ENCODE data around the gene CCNY. TPM values are rescaled to one million over a fixed set of nuclear protein-coding genes. Genes with fewer than 3 reads are reported as not detected.

CCNY gene
- total RNA-seq, 3 donors from 2014 or later, result 48.6 to 64.4 (median 51.5) TPM

DNA sequence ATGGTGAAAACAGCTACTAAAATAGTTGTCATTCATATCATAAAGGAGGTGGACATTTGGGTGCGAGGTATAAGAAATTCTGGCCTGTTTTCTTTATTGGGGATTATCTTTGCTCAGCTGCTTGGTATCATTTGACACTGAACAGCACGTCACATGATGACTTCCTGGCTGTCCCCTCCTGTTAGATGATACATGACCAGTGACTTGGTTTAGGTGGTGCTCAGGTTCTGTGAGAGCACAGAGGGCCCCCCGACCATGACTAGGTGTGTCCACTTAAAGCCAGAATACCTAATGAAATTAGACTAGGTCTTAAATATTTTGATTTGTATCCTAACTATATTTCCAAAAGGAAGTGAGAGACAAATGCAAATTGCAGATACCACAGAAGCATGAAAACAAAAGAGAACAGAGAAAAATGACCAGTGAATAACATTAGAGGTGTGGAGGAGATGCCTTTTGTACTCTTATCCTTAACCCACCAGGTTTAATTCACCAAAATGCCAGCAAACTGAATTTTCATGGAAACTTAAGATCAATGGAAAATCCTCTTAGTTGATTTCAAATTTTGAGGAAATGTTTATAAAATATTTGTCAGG, 218.2 kb downstream of the CCNY start:
- H3K9me3 ChIP-seq, result no peaks in the 10 kb centered on the region
- no peak for TF ChIP-seq CTCF (IDR thresholded peaks at IDR 0.05)
- H3K4me3 ChIP-seq, result no peak overlapping the region
- H3K36me3 ChIP-seq (ENCODE audit: low read depth), result no peaks in the 10 kb centered on the region
- DNase-seq (no peak), ATAC-seq (no peak)
- H3K4me1 ChIP-seq (ENCODE audit: low read depth), result no peaks in the 10 kb centered on the region
- intact Hi-C loops (cut with DNase I, micrococcal nuclease), result no loop called here

DNA sequence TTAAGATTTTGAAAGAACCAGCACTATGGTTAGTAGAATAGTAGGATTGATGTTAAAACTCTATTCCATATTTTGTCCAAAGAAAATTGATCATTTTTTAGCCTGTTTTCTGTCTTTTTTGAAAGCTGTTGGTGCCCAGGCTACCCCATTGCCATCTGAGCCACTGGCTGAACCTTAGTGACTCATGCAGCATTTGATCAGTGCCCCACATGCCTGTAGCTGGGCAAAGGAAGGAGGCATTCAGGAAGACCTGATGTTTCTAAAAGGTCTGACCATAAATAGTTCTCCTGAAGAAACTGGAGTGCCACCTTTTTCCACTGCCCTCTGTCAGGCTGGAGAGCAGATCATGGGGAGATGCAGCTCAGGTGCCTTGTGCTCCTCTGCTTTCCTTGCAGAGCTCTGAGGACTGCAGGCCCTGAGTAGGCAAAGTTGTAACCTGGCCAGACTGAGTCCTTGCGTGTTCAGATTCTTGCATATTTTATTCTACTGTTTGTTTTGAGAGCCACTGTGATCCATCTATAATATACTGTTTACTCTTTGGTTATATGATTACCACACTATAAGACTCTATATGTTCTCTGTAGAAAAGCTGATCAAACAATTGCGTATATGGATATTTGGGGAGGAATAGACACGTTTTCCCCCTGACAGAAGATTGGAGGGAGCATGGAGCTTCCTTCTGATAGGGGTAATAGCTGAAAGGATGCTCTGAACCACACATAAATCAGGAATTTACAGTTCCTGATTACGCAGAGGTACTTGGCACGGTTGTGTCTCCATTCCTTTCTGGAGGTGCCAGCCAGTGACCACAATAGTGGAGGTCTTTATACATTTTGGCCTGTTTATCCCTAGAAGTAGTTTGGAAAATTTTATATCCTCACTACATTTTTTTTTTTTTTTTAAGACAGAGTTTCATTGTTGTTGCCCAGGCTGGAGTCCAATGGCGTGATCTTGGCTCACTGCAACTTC, 219.9 kb downstream of the CCNY start:
- no peak for DNase-seq
- Histone ChIP-seq H3K9me3 (no peaks in the 10 kb centered on the region), H3K4me1 (ENCODE audit: low read depth) (no peaks in the 10 kb centered on the region), H3K36me3 (ENCODE audit: low read depth) (no peaks in the 10 kb centered on the region), H3K4me3 (no peak overlapping the region)
- no peak for TF ChIP-seq CTCF (IDR thresholded peaks at IDR 0.05)
- ATAC-seq, result no peak
- intact Hi-C loops (cut with DNase I, micrococcal nuclease), result no loop called here

- no peaks in the 10 kb centered on the region for H3K36me3 ChIP-seq (ENCODE audit: low read depth)
- no peak for ATAC-seq
- intact Hi-C loops (cut with DNase I, micrococcal nuclease), result no loop called here
- DNase-seq, result no peak
- H3K4me1 ChIP-seq (ENCODE audit: low read depth), result no peaks in the 10 kb centered on the region
- H3K4me3 ChIP-seq, result no peak overlapping the region
- TF ChIP-seq CTCF (IDR thresholded peaks at IDR 0.05), result no peak
- no peaks in the 10 kb centered on the region for H3K9me3 ChIP-seq
These were observed 222.0 kb downstream of the CCNY start for GRCh38 chr10:35558276-35558675.

DNA sequence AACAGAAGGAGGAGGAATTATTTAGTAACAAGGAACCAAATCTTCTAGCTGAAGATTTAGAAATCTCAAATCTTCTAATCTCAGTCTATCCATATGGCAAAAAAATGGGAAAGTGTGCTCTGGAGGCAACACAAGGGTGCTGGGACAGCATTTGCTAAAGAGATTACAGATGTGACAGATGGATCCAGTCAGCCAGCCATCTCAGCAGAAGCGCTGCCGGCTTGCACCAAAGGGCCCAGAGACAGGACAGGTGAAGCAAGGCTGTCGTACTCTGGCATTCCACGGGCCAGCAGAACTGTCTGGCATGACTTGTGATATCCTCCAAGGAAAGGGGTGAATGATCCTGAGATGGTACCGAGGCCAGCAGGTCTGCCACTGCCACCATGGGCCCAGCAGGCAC, 223.1 kb downstream of the CCNY start:
- no peaks in the 10 kb centered on the region for H3K4me1 ChIP-seq (ENCODE audit: low read depth)
- ATAC-seq, result no peak
- H3K9me3 ChIP-seq, result no peaks in the 10 kb centered on the region
- intact Hi-C loops (cut with DNase I, micrococcal nuclease), result no loop called here
- H3K4me3 ChIP-seq, result no peak overlapping the region
- no peaks in the 10 kb centered on the region for H3K36me3 ChIP-seq (ENCODE audit: low read depth)
- TF ChIP-seq CTCF (IDR thresholded peaks at IDR 0.05), result no peak
- no peak for DNase-seq

- no peaks in the 10 kb centered on the region for H3K36me3 ChIP-seq (ENCODE audit: low read depth)
- intact Hi-C loops (cut with DNase I, micrococcal nuclease), result no loop called here
- TF ChIP-seq CTCF (IDR thresholded peaks at IDR 0.05), result no peak
These were observed 225.4 kb downstream of the CCNY start for GRCh38 chr10:35561715-35562114.

More at GRCh38 chr10:35561715-35562114, 225.4 kb downstream of the CCNY start:
- no peak overlapping the region for H3K4me3 ChIP-seq
- no peak for DNase-seq
- no peaks in the 10 kb centered on the region for H3K9me3 ChIP-seq
- no peak for ATAC-seq
- no peaks in the 10 kb centered on the region for H3K4me1 ChIP-seq (ENCODE audit: low read depth)

Measured in mucosa of descending colon (tissue), 3 donors.